Right forelimb (tissue), 1 donor: ENCODE results near the gene SMPDL3A.

Source experiments
- DNase-seq: peaks from one replicate; pipeline ENCODE4 v3.0.0-alpha.2; 2018

Gene SMPDL3A

GRCh38 chr6:122808121-122808885 is 19.2 kb downstream of the SMPDL3A start:
- no peak for DNase-seq

DNA sequence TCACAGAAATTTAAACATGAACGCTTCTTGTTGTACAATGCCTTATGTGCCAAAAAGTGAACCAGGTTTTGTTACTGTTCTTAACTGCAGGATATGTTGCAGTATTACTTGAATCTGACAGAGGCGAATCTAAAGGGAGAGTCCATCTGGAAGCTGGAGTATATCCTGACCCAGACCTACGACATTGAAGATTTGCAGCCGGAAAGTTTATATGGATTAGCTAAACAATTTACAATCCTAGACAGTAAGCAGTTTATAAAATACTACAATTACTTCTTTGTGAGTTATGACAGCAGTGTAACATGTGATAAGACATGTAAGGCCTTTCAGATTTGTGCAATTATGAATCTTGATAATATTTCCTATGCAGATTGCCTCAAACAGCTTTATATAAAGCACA is 19.9 kb downstream of the SMPDL3A start:
- DNase-seq = no peak

GRCh38 chr6:122809691-122810090 is 20.6 kb downstream of the SMPDL3A start:
- no peak for DNase-seq

GRCh38 chr6:122810189-122810588 is 21.1 kb downstream of the SMPDL3A start:
- no peak for DNase-seq

- no peak for DNase-seq
Observed at GRCh38 chr6:122817358-122817757, 28.3 kb downstream of the SMPDL3A start.

DNA sequence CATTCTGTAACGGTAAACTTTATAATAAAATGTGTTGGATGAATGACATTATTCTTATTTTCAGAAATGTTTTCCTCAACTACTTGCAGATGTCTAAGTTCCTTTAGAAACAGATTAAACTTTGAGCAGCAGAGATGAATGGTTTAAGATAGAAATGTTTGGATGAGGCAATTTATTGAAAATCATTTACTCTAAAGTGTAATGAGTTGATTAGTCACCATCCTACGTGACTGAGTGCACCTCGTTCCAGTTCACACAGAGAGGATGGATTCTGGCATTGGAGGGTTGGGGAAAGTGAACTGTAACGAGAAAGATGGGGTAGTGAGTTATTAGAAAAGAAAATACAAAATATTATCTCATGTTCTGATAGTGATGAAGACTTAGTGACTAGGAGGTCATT is 28.7 kb downstream of the SMPDL3A start:
- DNase-seq = no peak

GRCh38 chr6:122818866-122819265 is 29.8 kb downstream of the SMPDL3A start:
- no peak for DNase-seq

- no peak for DNase-seq
Observed at GRCh38 chr6:122821095-122821494, 32.0 kb downstream of the SMPDL3A start.

DNA sequence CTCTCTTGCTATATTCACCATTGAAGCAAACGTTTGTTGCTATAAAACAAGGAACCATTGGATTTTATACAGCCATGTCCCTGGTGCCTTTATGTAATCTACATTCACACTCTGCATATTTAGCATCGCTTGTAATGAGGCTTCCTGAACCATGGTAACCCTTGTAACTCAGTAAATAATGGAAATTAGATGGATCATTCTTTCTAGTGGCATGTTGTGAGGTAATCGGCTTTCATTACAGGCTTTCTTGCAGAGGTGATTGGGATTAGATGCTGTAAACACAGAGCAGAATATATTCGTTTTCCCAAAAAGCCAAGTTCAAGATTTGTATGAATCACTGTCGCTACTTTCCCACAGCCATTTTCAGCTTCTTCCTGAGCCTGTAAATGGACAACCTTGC is 36.1 kb downstream of the SMPDL3A start:
- DNase-seq = no peak

DNA sequence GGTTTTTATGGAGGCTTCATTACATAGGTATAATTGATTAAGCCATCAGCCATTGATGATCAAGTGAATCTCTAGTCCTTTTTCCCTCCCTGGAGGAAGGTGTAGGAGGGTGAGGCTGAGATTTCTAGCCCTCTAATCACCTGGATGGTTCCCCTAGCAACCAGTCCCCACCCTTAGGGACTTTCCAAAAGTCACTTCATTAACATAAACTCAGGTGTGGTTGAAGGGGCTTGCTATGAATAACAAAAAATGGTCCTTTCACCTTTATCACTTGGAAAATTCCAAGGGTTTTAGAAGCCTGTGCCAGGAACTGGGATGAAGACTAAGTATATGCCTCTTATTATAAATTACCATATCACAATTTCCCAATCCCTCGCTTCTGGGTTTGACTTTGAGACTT is 40.4 kb downstream of the SMPDL3A start:
- DNase-seq = no peak

- no peak for DNase-seq
Observed at GRCh38 chr6:122831511-122831910, 42.5 kb downstream of the SMPDL3A start.

- no peak for DNase-seq
Observed at GRCh38 chr6:122832459-122832858, 43.4 kb downstream of the SMPDL3A start.

GRCh38 chr6:122833021-122833491 is 44.0 kb downstream of the SMPDL3A start:
- DNase-seq = no peak

- DNase-seq = no peak
Observed at GRCh38 chr6:122838060-122838780, 49.2 kb downstream of the SMPDL3A start.

- DNase-seq = peak; percentile 70
Observed at GRCh38 chr6:122839472-122839871, 50.4 kb downstream of the SMPDL3A start.

DNA sequence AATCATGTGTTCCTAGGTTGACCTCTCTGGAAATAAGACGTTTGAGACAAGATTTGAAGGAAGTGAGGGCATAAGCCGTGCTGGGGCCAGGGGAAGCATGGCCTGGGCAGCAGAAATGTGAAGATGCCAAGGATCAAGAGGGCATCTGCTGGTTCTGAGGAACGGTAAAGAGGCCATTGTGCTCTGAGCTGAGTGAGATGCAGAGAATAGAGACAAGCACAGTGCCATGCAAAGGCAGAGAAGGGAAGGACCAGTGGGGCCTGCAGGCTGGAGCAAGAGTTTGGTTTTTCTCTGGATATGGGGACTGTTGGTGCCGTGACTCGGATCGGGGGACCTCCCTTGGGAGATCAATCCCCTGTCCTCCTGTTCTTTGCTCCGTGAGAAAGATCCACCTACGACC is 50.8 kb downstream of the SMPDL3A start:
- DNase-seq = no peak

- DNase-seq = no peak
Observed at GRCh38 chr6:122845464-122845863, 56.4 kb downstream of the SMPDL3A start.

DNA sequence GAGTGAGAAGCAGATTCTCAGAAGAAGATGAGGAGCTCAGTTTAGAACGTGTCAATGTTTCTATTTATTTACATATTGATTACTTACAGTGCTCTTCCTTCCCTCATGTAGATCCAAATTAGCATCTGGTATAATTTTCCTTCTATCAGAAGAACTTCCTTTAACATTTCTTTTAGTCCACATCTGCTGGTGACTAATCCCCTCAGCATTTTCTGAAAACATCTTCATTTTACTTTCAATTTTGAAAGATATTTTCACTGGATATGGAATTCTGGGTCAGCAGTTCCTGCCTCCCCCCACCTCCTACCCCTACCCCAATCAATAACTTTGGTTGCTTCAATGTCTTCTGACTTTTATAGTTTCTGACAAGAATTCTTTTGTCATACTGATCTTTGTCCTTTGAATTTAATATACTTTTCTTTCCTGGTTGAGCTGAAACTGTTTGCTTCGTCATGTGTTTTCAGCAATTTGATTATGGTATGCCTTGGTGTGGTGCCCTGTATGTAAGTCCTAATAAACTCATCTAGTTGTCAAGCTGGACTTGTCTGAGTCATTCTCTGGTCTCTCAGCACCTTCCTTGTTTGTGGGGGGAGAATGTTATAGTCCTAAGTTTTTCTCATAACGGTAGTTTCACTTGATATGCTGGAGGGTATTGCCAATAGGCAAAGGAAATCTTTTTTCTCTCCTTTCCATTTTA is 57.0 kb downstream of the SMPDL3A start:
- no peak for DNase-seq

GRCh38 chr6:122853259-122853995 is 64.4 kb downstream of the SMPDL3A start:
- no peak for DNase-seq
